ENCODE measurements around the gene PPARGC1A.

DNA sequence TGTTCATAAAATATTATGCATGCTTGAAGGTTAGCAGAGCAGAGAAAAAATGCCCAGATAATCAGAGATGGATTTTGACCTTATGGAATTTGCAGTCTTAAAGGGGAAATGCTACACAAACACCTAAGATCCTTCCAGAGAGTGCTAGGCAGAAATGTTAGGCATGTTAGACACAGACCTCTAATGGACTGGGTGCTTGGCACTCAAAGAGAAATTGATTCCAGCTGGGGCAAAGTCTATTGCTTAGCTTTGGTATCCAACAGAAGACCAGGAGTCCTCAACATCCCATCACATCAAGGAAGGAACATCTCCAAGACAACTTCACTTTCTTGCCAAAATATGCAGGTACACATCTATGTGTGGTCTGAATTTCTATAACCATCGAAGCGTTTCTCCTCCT, 32.2 kb upstream of the PPARGC1A start:
- TF ChIP-seq, protein P1, sequence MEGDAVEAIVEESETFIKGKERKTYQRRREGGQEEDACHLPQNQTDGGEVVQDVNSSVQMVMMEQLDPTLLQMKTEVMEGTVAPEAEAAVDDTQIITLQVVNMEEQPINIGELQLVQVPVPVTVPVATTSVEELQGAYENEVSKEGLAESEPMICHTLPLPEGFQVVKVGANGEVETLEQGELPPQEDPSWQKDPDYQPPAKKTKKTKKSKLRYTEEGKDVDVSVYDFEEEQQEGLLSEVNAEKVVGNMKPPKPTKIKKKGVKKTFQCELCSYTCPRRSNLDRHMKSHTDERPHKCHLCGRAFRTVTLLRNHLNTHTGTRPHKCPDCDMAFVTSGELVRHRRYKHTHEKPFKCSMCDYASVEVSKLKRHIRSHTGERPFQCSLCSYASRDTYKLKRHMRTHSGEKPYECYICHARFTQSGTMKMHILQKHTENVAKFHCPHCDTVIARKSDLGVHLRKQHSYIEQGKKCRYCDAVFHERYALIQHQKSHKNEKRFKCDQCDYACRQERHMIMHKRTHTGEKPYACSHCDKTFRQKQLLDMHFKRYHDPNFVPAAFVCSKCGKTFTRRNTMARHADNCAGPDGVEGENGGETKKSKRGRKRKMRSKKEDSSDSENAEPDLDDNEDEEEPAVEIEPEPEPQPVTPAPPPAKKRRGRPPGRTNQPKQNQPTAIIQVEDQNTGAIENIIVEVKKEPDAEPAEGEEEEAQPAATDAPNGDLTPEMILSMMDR (IDR thresholded peaks at IDR 0.05): no peak
- TF ChIP-seq EP300 (IDR thresholded peaks at IDR 0.05): no peak
- no peak for TF ChIP-seq MYC (IDR thresholded peaks at IDR 0.05; ENCODE audit: borderline replicate concordance, low read length)
- no peak for TF ChIP-seq KDM1A (IDR thresholded peaks at IDR 0.05; ENCODE audit: low read depth)
- TF ChIP-seq EHMT2 (IDR thresholded peaks at IDR 0.05; ENCODE audit: low read depth): no peak
